Thymus (tissue), 11 donors: Measurements from ENCODE around the gene OTOGL. TPM values are rescaled to one million over a fixed set of nuclear protein-coding genes. Genes with fewer than 3 reads are reported as not detected.
A peak's percentile ranks its signal among the peaks of the same experiment; 100 is the strongest.
"Not testable (repeated sequence)": the region's sequence is repeated elsewhere in the genome, so short reads cannot be mapped to it uniquely, and the experiment has no call there.

ENCODE experiments used
- DNase-seq, 9 donors: peaks; one replicate each; pipeline ENCODE4 v3.0.0-alpha.2; 2013; ENCODE audit warnings: low spot score in 9 of 9, low read depth in 6 of 9, missing footprints in 1 of 9
- H3K27ac ChIP-seq, 2 donors: one replicate each; pipeline ENCODE4 v1.5.1; 2013; ENCODE audit warnings: control low read depth in 1 of 2, low read depth in 1 of 2, low read length in 1 of 2, mild to moderate bottlenecking in 1 of 2, moderate library complexity in 1 of 2
- H3K27me3 ChIP-seq, 2 donors: one replicate each; pipeline ENCODE4 v1.5.1; 2013; ENCODE audit warnings: low read length in 1 of 2; ENCODE audit not compliant: control insufficient read depth in 2 of 2, insufficient read depth in 1 of 2
- H3K36me3 ChIP-seq, 2 donors: one replicate each; pipeline ENCODE4 v1.5.1; 2013; ENCODE audit warnings: low read length in 1 of 2, mild to moderate bottlenecking in 1 of 2, moderate library complexity in 1 of 2; ENCODE audit not compliant: control insufficient read depth in 2 of 2, insufficient read depth in 2 of 2
- H3K4me1 ChIP-seq, 2 donors: one replicate each; pipeline ENCODE4 v1.5.1; 2013; ENCODE audit warnings: low read length in 2 of 2; ENCODE audit not compliant: control insufficient read depth in 2 of 2, insufficient read depth in 2 of 2
- H3K4me3 ChIP-seq, 2 donors: one replicate each; pipeline ENCODE4 v1.5.1; 2013; ENCODE audit warnings: low read length in 2 of 2, control low read depth in 1 of 2, mild to moderate bottlenecking in 1 of 2
- H3K9me3 ChIP-seq, 2 donors: one replicate each; pipeline ENCODE4 v1.5.1; 2013; ENCODE audit warnings: low read length in 1 of 2, mild to moderate bottlenecking in 1 of 2; ENCODE audit not compliant: control insufficient read depth in 2 of 2, insufficient read depth in 1 of 2
- WGBS: extraction: QIAGEN DNeasy Blood & Tissue Kit; methylation state at CpG from one replicate; pipeline ENCODE4 v1.1.7; 2013; 5-methylcytosine and 5-hydroxymethylcytosine counted together
- polyA plus RNA-seq: library from polyadenylated mRNA; stranded (reverse); fragments of 200-250 nt; gene quantifications from one replicate; pipeline ENCODE4 v1.2.3, GENCODE V29; 2013
- total RNA-seq: library from RNA; stranded (reverse); fragments of 120-200 nt; gene quantifications from one replicate; pipeline ENCODE4 v1.2.4, GENCODE V29; 2013
- donor health status: healthy.

The OTOGL gene
- total and polyA plus RNA-seq, 2 donors, result 0.42 to 0.73 TPM

- H3K4me1 ChIP-seq, result no peaks in the 10 kb centered on the region
- no peaks in the 10 kb centered on the region for H3K36me3 ChIP-seq
- no peaks in the 10 kb centered on the region for H3K9me3 ChIP-seq
- no peak overlapping the region for H3K27ac ChIP-seq
- no peak for DNase-seq
- 91% methylated on average over 2 of the region's 2 CpGs for WGBS
- H3K4me3 ChIP-seq, result no peak overlapping the region
- no peaks in the 10 kb centered on the region for H3K27me3 ChIP-seq
Observed at GRCh38 chr12:80064951-80065350, 34.4 kb upstream of the OTOGL start.

- no peaks in the 10 kb centered on the region for H3K4me1 ChIP-seq
- H3K36me3 ChIP-seq, result no peaks in the 10 kb centered on the region
- no peak overlapping the region for H3K27ac ChIP-seq
- H3K4me3 ChIP-seq, result no peak overlapping the region
- DNase-seq, result no peak
- no peaks in the 10 kb centered on the region for H3K27me3 ChIP-seq
- no peaks in the 10 kb centered on the region for H3K9me3 ChIP-seq
- 80% methylated on average over 2 of the region's 2 CpGs for WGBS
Observed at GRCh38 chr12:80068173-80068572, 31.2 kb upstream of the OTOGL start.

GRCh38 chr12:80083892-80084614, 15.3 kb upstream of the OTOGL start:
- WGBS, result 43% methylated on average over 9 of the region's 9 CpGs
- peak in 8 of 9 donors; percentile 8 to 65 (median 20) for DNase-seq

GRCh38 chr12:80086025-80086424, 13.3 kb upstream of the OTOGL start:
- DNase-seq, result no peak
- WGBS, result 97% methylated on average over 3 of the region's 3 CpGs
- no peaks in the 10 kb centered on the region for H3K36me3 ChIP-seq
- peaks cover 0 to 11% of the 10 kb centered on the region in 2 donors for H3K4me1 ChIP-seq
- no peaks in the 10 kb centered on the region for H3K9me3 ChIP-seq
- no peak overlapping the region for H3K4me3 ChIP-seq
- no peaks in the 10 kb centered on the region for H3K27me3 ChIP-seq
- H3K27ac ChIP-seq, result no peak overlapping the region

More at GRCh38 chr12:80083892-80084614, 15.3 kb upstream of the OTOGL start:
- peaks cover 0 to 11% of the 10 kb centered on the region in 2 donors for H3K4me1 ChIP-seq
- not testable (repeated sequence) for H3K9me3 ChIP-seq, H3K27ac ChIP-seq, H3K27me3 ChIP-seq, H3K36me3 ChIP-seq, H3K4me3 ChIP-seq

- H3K27ac ChIP-seq, result no peak overlapping the region
- H3K9me3 ChIP-seq, result no peaks in the 10 kb centered on the region
- no peaks in the 10 kb centered on the region for H3K36me3 ChIP-seq
- no peaks in the 10 kb centered on the region for H3K27me3 ChIP-seq
- H3K4me1 ChIP-seq, result peaks cover 0 to 11% of the 10 kb centered on the region in 2 donors
- DNase-seq, result no peak
- no peak overlapping the region for H3K4me3 ChIP-seq
- WGBS, result 95% methylated on average over 8 of the region's 8 CpGs
Observed at GRCh38 chr12:80087486-80088213, 11.7 kb upstream of the OTOGL start.

- DNase-seq, result no peak
- no peaks in the 10 kb centered on the region for H3K9me3 ChIP-seq
- H3K4me3 ChIP-seq, result no peak overlapping the region
- H3K27me3 ChIP-seq, result no peaks in the 10 kb centered on the region
- no peaks in the 10 kb centered on the region for H3K4me1 ChIP-seq
- 95% methylated on average over 1 of the region's 1 CpG for WGBS
- no peak overlapping the region for H3K27ac ChIP-seq
- no peaks in the 10 kb centered on the region for H3K36me3 ChIP-seq
Observed at GRCh38 chr12:80100591-80100990, 1.3 kb downstream of the OTOGL start.

- no peak for DNase-seq
- no peaks in the 10 kb centered on the region for H3K27me3 ChIP-seq
- WGBS, result 64% methylated on average over 2 of the region's 2 CpGs
- H3K9me3 ChIP-seq, result no peaks in the 10 kb centered on the region
- no peak overlapping the region for H3K4me3 ChIP-seq
- H3K27ac ChIP-seq, result no peak overlapping the region
- no peaks in the 10 kb centered on the region for H3K36me3 ChIP-seq
- no peaks in the 10 kb centered on the region for H3K4me1 ChIP-seq
Observed at GRCh38 chr12:80101126-80101525, 1.8 kb downstream of the OTOGL start.

- Histone ChIP-seq H3K9me3 (no peaks in the 10 kb centered on the region), H3K36me3 (no peaks in the 10 kb centered on the region), H3K27me3 (no peaks in the 10 kb centered on the region), H3K4me3 (no peak overlapping the region), H3K27ac (no peak overlapping the region), H3K4me1 (no peaks in the 10 kb centered on the region)
- no peak for DNase-seq
- WGBS, result 96% methylated on average over 5 of the region's 5 CpGs
Observed at GRCh38 chr12:80107221-80107620, 7.9 kb downstream of the OTOGL start.

GRCh38 chr12:80116735-80117134, 17.4 kb downstream of the OTOGL start:
- H3K4me3 ChIP-seq, result no peak overlapping the region
- no peaks in the 10 kb centered on the region for H3K4me1 ChIP-seq
- DNase-seq, result no peak
- H3K27me3 ChIP-seq, result no peaks in the 10 kb centered on the region
- no peaks in the 10 kb centered on the region for H3K9me3 ChIP-seq
- no peaks in the 10 kb centered on the region for H3K36me3 ChIP-seq
- no peak overlapping the region for H3K27ac ChIP-seq
